ENCODE data around the gene IQCH. TPM values are rescaled to one million over a fixed set of nuclear protein-coding genes. Genes with fewer than 3 reads are reported as not detected.

The IQCH gene
- total and polyA plus RNA-seq, 9 of the 15 experiments (the other 6 are each of a cell fraction or from before 2014, with no cell fraction given), result 1.8 to 3.9 (median 2.7) TPM

GRCh38 chr15:67227431-67227830 is 27.2 kb upstream of the IQCH start:
- intact Hi-C loops (cut with micrococcal nuclease), result no loop called here
- Histone ChIP-seq H3K36me3 (ENCODE audit: control insufficient read depth, insufficient read depth, low read length) (peaks cover 50% of the 10 kb centered on the region), H3K79me2 (ENCODE audit: control insufficient read depth, insufficient read depth, low read length) (no peaks in the 10 kb centered on the region), H3K4me2 (ENCODE audit: insufficient read depth, low read length) (no peak overlapping the region), H3K9ac (ENCODE audit: insufficient read depth in 1 of 2, low read depth in 2 of 2, low read length in 2 of 2) (no peak overlapping the region), H2AFZ (ENCODE audit: low read depth, low read length) (no peak overlapping the region), H3K4me3 (no peak overlapping the region), H3K9me3 (replicated peaks; ENCODE audit: control insufficient read depth, insufficient read depth, low read depth, low read length) (no peaks in the 10 kb centered on the region), H3K27me3 (ENCODE audit: control insufficient read depth in 2 of 2, insufficient read depth in 2 of 2, low read length in 2 of 2) (no peaks in the 10 kb centered on the region), H3K27ac (ENCODE audit: extremely low read depth, low read depth, low read length) (no peak overlapping the region), H4K20me1 (replicated peaks; ENCODE audit: control insufficient read depth, insufficient read depth, low read length) (no peaks in the 10 kb centered on the region), H3K9me1 (ENCODE audit: control insufficient read depth, insufficient read depth, low read length) (no peaks in the 10 kb centered on the region), H3K4me1 (replicated peaks in 1 of 2; ENCODE audit: control insufficient read depth in 2 of 2, insufficient read depth in 2 of 2, low read length in 2 of 2) (no peaks in the 10 kb centered on the region)
- ChIA-PET POLR2A (no interaction called here), CTCF (ENCODE audit: low intra/inter-chr PET ratio) (no interaction called here)
- no peak for FAIRE-seq
- no peak for DNase-seq (ENCODE audit: extremely low read depth in 1 of 4, low spot score in 3 of 4)
- in situ Hi-C loops (cut with MboI), result no loop called here
- BruUV-seq (replicated peaks), result no TSS peak
- TF ChIP-seq MCM2 (IDR thresholded peaks at IDR 0.05; ENCODE audit: low read depth) (no peak), ZNF644 (tag; IDR thresholded peaks at IDR 0.05; ENCODE audit: low read depth) (no peak), TEAD2 (tag; IDR thresholded peaks at IDR 0.05) (no peak), MXI1 (IDR thresholded peaks at IDR 0.05; ENCODE audit: low read depth, low read length) (no peak), ZNF77 (CRISPR knock-in tag; IDR thresholded peaks at IDR 0.05) (no peak), CHD7 (IDR thresholded peaks at IDR 0.05; ENCODE audit: low read depth, low read length) (no peak), CEBPB (tag; IDR thresholded peaks at IDR 0.05) (no peak), ILK (tag; IDR thresholded peaks at IDR 0.05; ENCODE audit: borderline replicate concordance, low read depth) (no peak), ZNF395 (CRISPR knock-in tag; IDR thresholded peaks at IDR 0.05) (no peak)
- no peak for ATAC-seq
- 93% methylated on average over 1 of the region's 1 CpG for WGBS (ENCODE audit: insufficient coverage, low coverage, missing lambda C conversion rate)

All from K562 (cell line).